HepG2 (cell line): ENCODE measurements around the gene GLT1D1. TPM values are rescaled to one million over a fixed set of nuclear protein-coding genes. Genes with fewer than 3 reads are reported as not detected.

ENCODE experiments used
- ATAC-seq: fragments of 200-7000 bp; cut with Tn5 transposase; 3 replicates; pipeline ENCODE4 v1.9.1; 2020; ENCODE audit warnings: mild to moderate bottlenecking, moderate library complexity
- BruUV-seq: library from RNA; stranded (reverse); fragments of 400-500 nt; replicated peaks from 2 replicates; lab custom pipeline; 2021; lab: Mats Ljungman, UMichigan
- CTCF ChIA-PET: fragments of 300-600 bp; formaldehyde crosslinking; extraction: SDS; loops from one replicate; lab custom pipeline; 2021; ENCODE audit warnings: low total read pairs, inconsistent platforms, low intra/inter-chr PET ratio; lab: Yijun Ruan, JAX
- POLR2A ChIA-PET: fragments of 350-600 bp; sonication (Branson Sonifier 250); formaldehyde crosslinking; loops from one replicate; lab custom pipeline; 2020; ENCODE audit warnings: antibody characterized with exemption, inconsistent platforms; lab: Yijun Ruan, JAX
- DNase-seq: peaks from one replicate; pipeline ENCODE4 v3.0.0-alpha.2; 2015; ENCODE audit warnings: low spot score
- FAIRE-seq: peaks from 3 replicates; lab custom pipeline; 2011; peaks lifted over from hg19 to GRCh38; lab: Jason Lieb, UNC
- H2AFZ ChIP-seq: one replicate; pipeline ENCODE4 v1.6.1; 2011; ENCODE audit warnings: low read length, inconsistent platforms
- H3K27ac ChIP-seq: fragments of 300-600 bp; 3 replicates; pipeline ENCODE4 v1.8.0; 2011; ENCODE audit warnings: mixed run types, mild to moderate bottlenecking, mixed read lengths, low read length, inconsistent platforms; ENCODE audit not compliant: insufficient read depth; ENCODE audit errors: extremely low read length
- H3K27me3 ChIP-seq, 2 experiments: fragments of 200-600 bp in 1 of 2; 2 replicates in 1 of 2; 3 replicates in 1 of 2; pipeline versions ENCODE4 v1.6.0 to v1.8.0; 2011; ENCODE audit warnings: low read length in 2 of 2, mild to moderate bottlenecking in 2 of 2, moderate library complexity in 2 of 2, inconsistent platforms in 1 of 2; ENCODE audit not compliant: insufficient read depth in 2 of 2, control insufficient read depth in 1 of 2
- H3K36me3 ChIP-seq, 2 experiments: fragments of 200-600 bp in 1 of 2; replicated peaks in 1 of 2; 2 replicates in 1 of 2; 3 replicates in 1 of 2; pipeline versions ENCODE4 v1.5.1 to v1.8.0; 2011; ENCODE audit warnings: low read length in 2 of 2, inconsistent platforms in 1 of 2; ENCODE audit not compliant: insufficient read depth in 2 of 2, control insufficient read depth in 1 of 2
- H3K4me1 ChIP-seq: 2 replicates; pipeline ENCODE4 v1.5.1; 2012; ENCODE audit warnings: low read length, inconsistent platforms; ENCODE audit not compliant: insufficient read depth
- H3K4me2 ChIP-seq: 2 replicates; pipeline ENCODE4 v1.6.0; 2011; ENCODE audit warnings: low read depth, low read length, inconsistent platforms
- H3K4me3 ChIP-seq, 3 experiments: fragments of 200-600 bp in 1 of 3; sonication (generic), shearing (Covaris generic) in 1 of 3; replicated peaks in 1 of 3; 2 replicates each; pipeline ENCODE4 v1.5.1; 2011 to 2016; ENCODE audit warnings: low read length in 3 of 3, inconsistent platforms in 2 of 3, low read depth in 2 of 3, mild to moderate bottlenecking in 2 of 3, control low read depth in 1 of 3, mixed read lengths in 1 of 3; ENCODE audit not compliant: insufficient read depth in 1 of 3
- H3K79me2 ChIP-seq: one replicate; pipeline ENCODE4 v1.6.1; 2011; ENCODE audit warnings: low read length, inconsistent platforms; ENCODE audit not compliant: insufficient read depth
- H3K9ac ChIP-seq: 2 replicates; pipeline ENCODE4 v1.6.0; 2011; ENCODE audit warnings: mild to moderate bottlenecking, low read depth, low read length, inconsistent platforms; ENCODE audit not compliant: insufficient read depth
- H3K9me3 ChIP-seq: 2 replicates; pipeline ENCODE4 v1.5.1; 2012; ENCODE audit warnings: mild to moderate bottlenecking, low read length
- H4K20me1 ChIP-seq: 2 replicates; pipeline ENCODE4 v1.6.0; 2011; ENCODE audit warnings: inconsistent platforms, mild to moderate bottlenecking, low read length, moderate library complexity; ENCODE audit not compliant: insufficient read depth
- EP300 ChIP-seq, 3 experiments: sonication (generic) in 1 of 3; formaldehyde crosslinking in 1 of 3; IDR thresholded peaks; 2 replicates each; pipeline versions ENCODE4 v1.5.1 to v1.6.1; 2011 to 2020; ENCODE audit warnings: low read depth in 2 of 3, low read length in 2 of 3, borderline replicate concordance in 1 of 3, improper control_type of control experiment in 1 of 3, mild to moderate bottlenecking in 1 of 3, missing genetic modification reagents in 1 of 3, moderate library complexity in 1 of 3
- FIP1L1 ChIP-seq: fragments of 200-400 bp; formaldehyde crosslinking; IDR thresholded peaks from 2 replicates; pipeline ENCODE4 v1.6.1; 2018; ENCODE audit warnings: low read depth, mild to moderate bottlenecking, low read length, moderate library complexity, borderline replicate concordance; ENCODE audit not compliant: insufficient read depth
- GABPA ChIP-seq, 2 experiments: IDR thresholded peaks; 2 replicates each; pipeline ENCODE4 v1.6.1; 2011 to 2016; ENCODE audit warnings: low read depth in 2 of 2, low read length in 1 of 2, missing biosample characterization in 1 of 2, missing genetic modification characterization in 1 of 2
- NCOA5 ChIP-seq: sonication (generic); formaldehyde crosslinking; IDR thresholded peaks from 2 replicates; pipeline ENCODE4 v1.4.0; 2020; ENCODE audit warnings: missing genetic modification reagents
- NFIB ChIP-seq: sonication (generic); formaldehyde crosslinking; IDR thresholded peaks from 2 replicates; pipeline ENCODE4 v1.9.0; 2021; ENCODE audit warnings: missing genetic modification reagents, mild to moderate bottlenecking, borderline replicate concordance
- NKX3-1 ChIP-seq: sonication (generic); formaldehyde crosslinking; IDR thresholded peaks from 2 replicates; pipeline ENCODE4 v1.5.0; 2020; ENCODE audit warnings: missing genetic modification reagents
- POGZ ChIP-seq: sonication (generic); formaldehyde crosslinking; IDR thresholded peaks from 2 replicates; pipeline ENCODE4 v1.4.0; 2020; ENCODE audit warnings: mild to moderate bottlenecking, missing genetic modification reagents
- SPEN ChIP-seq: sonication (generic); formaldehyde crosslinking; IDR thresholded peaks from 2 replicates; pipeline ENCODE4 v1.5.1; 2020; ENCODE audit warnings: low read depth, mild to moderate bottlenecking, missing genetic modification reagents
- YY1 ChIP-seq: IDR thresholded peaks from 2 replicates; pipeline ENCODE4 v1.6.1; 2011; ENCODE audit warnings: low read length, low read depth, moderate library complexity, mild to moderate bottlenecking; ENCODE audit not compliant: insufficient read depth, insufficient replicate concordance
- ZNF7 ChIP-seq: IDR thresholded peaks from 2 replicates; pipeline ENCODE4 v1.6.1; 2016; ENCODE audit warnings: missing biosample characterization, missing genetic modification reagents
- ZNF781 ChIP-seq: sonication (generic); formaldehyde crosslinking; IDR thresholded peaks from 2 replicates; pipeline ENCODE4 v1.5.1; 2020; ENCODE audit warnings: borderline replicate concordance, mild to moderate bottlenecking, missing genetic modification reagents; ENCODE audit errors: not compliant biosample characterization
- ZSCAN30 ChIP-seq: sonication (generic); formaldehyde crosslinking; IDR thresholded peaks from 2 replicates; pipeline ENCODE4 v1.5.0; 2020; ENCODE audit warnings: mild to moderate bottlenecking, missing genetic modification reagents
- WGBS: methylation state at CpG from one replicate; pipeline ENCODE4 v1.1.6; 2017; ENCODE audit warnings: low lambda C conversion rate; 5-methylcytosine and 5-hydroxymethylcytosine counted together
- in situ Hi-C: cut with HindIII; loops from 2 replicates; pipeline ENCODE4 v1.10.0; 2017; ENCODE audit warnings: low pct_unique_long_range_greater_than_20kb; ENCODE audit not compliant: extremely low pct_ligation_motif_present
- intact Hi-C: fragments of 100-400 bp; cut with micrococcal nuclease; formaldehyde crosslinking; loops from one replicate; pipeline ENCODE4 v1.10.0; 2022; ENCODE audit not compliant: unreplicated experiment
- polyA plus RNA-seq, 8 experiments: library from polyadenylated mRNA; depleted of rRNA in 3 of 8; stranded (reverse) in 7 of 8; unstranded in 1 of 8; fragments of >200 nt; fragmentation: Illumina TruSeq in 4 of 8; extraction: Trizol in 4 of 8; gene quantifications; 2 replicates each; pipeline versions ENCODE4 v1.2.1 to v1.2.3, GENCODE V29; 2011 to 2016; ENCODE audit warnings: low read depth in 4 of 8, missing spikeins in 1 of 8, mixed read lengths in 1 of 8; ENCODE audit not compliant: insufficient read depth in 1 of 8
- total RNA-seq, 5 experiments: library from RNA; depleted of rRNA; stranded (reverse); fragments of >200 nt; fragmentation: Illumina TruSeq; extraction: Trizol; gene quantifications; 2 replicates each; pipeline ENCODE4 v1.2.3, GENCODE V29; 2016; ENCODE audit warnings: low read depth in 1 of 5
- TF ChIP-seq, protein P1 (sequence below): sonication (generic); formaldehyde crosslinking; conservative IDR thresholded peaks from 2 replicates; pipeline ENCODE4 v1.4.0; 2020; ENCODE audit warnings: mild to moderate bottlenecking, missing genetic modification reagents, moderate library complexity
- TF ChIP-seq, protein P2 (sequence below): sonication (generic); formaldehyde crosslinking; IDR thresholded peaks from 2 replicates; pipeline ENCODE4 v1.4.0; 2020; ENCODE audit warnings: missing genetic modification reagents, borderline replicate concordance

Gene GLT1D1
- total and polyA plus RNA-seq, 2 of the 13 experiments (the other 11 are each of a cell fraction or from before 2014, with no cell fraction given): 0.09 to 0.17 TPM

DNA sequence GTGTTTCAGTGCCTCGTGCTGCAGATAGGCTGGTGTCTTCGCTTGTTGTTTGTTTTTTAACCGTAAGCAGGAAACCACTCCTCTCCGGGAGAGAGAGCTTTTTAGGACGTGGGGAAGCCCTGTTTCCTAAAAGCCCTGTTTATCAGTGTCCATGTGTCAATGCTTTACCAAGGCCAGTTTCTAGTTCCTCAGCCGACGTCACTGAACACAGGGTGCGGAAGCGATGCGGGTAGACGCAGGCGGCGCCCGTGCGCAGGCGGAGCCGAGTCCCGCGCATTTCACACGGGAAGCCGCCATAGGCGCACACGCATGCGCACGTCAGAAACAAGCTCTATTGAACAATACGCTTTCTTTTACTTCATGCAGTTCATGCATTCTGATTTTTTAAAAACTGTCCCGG, 79.8 kb downstream of the GLT1D1 start:
- no peak overlapping the region for H3K9ac ChIP-seq
- TF ChIP-seq SPEN (no peak), NCOA5 (CRISPR knock-in tag) (no peak), GABPA (IDR thresholded peaks at IDR 0.05; ENCODE audit: low read depth, low read length) (no peak), GABPA (CRISPR knock-in tag; IDR thresholded peaks at IDR 0.05; ENCODE audit: low read depth) (no peak), ZNF781 (CRISPR knock-in tag) (no peak), ZNF7 (CRISPR knock-in tag) (no peak), FIP1L1 (no peak), NKX3-1 (CRISPR knock-in tag) (no peak), EP300 (IDR thresholded peaks at IDR 0.05; ENCODE audit: low read depth in 2 of 2, low read length in 2 of 2) (no peak), EP300 (CRISPR knock-in tag; IDR thresholded peaks at IDR 0.05; ENCODE audit: borderline replicate concordance) (no peak), NFIB (CRISPR knock-in tag) (no peak)
- no peaks in the 10 kb centered on the region for H3K4me1 ChIP-seq
- H3K36me3 ChIP-seq: no peaks in the 10 kb centered on the region
- no peak overlapping the region for H2AFZ ChIP-seq
- H3K27me3 ChIP-seq: no peaks in the 10 kb centered on the region
- intact Hi-C loops: no loop called here
- DNase-seq (no peak), FAIRE-seq (no peak), ATAC-seq (no peak)
- H3K9me3 ChIP-seq: no peaks in the 10 kb centered on the region
- H3K4me3 ChIP-seq: no peak overlapping the region
- in situ Hi-C loops: no loop called here
- H3K27ac ChIP-seq: no peak overlapping the region
- POLR2A ChIA-PET: no interaction called here
- no peak overlapping the region for H3K4me2 ChIP-seq
- 81% methylated on average over 27 of the region's 27 CpGs for WGBS
- BruUV-seq: no TSS peak
- CTCF ChIA-PET: no interaction called here
- H4K20me1 ChIP-seq: no peaks in the 10 kb centered on the region
- H3K79me2 ChIP-seq: no peaks in the 10 kb centered on the region

DNA sequence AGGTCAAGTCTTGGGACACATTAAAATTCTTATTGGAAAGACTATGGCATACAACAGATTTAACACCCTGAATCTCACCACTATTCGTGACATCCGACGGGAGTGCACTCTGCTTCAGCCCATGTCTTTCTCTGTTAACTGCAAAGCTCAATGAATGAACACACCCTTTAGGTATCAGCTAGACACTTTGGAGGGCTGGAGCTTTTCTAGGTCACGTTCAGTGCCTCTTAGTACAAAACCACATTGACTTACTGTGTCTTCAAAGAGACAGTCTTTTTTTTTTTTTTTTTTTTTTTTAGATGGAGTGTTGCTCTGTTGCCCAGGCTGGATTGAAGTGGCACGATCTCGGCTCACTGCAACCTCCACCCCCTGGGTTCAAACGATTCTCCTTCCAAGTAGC, 80.6 kb downstream of the GLT1D1 start:
- Histone ChIP-seq H4K20me1 (no peaks in the 10 kb centered on the region), H3K4me1 (no peaks in the 10 kb centered on the region), H3K27me3 (no peaks in the 10 kb centered on the region), H3K27ac (no peak overlapping the region), H3K79me2 (no peaks in the 10 kb centered on the region), H3K9ac (no peak overlapping the region), H3K4me2 (no peak overlapping the region), H3K4me3 (no peak overlapping the region), H3K36me3 (no peaks in the 10 kb centered on the region), H2AFZ (no peak overlapping the region), H3K9me3 (no peaks in the 10 kb centered on the region)
- ChIA-PET POLR2A (no interaction called here), CTCF (no interaction called here)
- intact Hi-C loops: no loop called here
- FAIRE-seq (no peak), ATAC-seq (no peak), DNase-seq (no peak)
- 63% methylated on average over 7 of the region's 7 CpGs for WGBS
- in situ Hi-C loops: no loop called here
- BruUV-seq: no TSS peak
- TF ChIP-seq, protein P1, sequence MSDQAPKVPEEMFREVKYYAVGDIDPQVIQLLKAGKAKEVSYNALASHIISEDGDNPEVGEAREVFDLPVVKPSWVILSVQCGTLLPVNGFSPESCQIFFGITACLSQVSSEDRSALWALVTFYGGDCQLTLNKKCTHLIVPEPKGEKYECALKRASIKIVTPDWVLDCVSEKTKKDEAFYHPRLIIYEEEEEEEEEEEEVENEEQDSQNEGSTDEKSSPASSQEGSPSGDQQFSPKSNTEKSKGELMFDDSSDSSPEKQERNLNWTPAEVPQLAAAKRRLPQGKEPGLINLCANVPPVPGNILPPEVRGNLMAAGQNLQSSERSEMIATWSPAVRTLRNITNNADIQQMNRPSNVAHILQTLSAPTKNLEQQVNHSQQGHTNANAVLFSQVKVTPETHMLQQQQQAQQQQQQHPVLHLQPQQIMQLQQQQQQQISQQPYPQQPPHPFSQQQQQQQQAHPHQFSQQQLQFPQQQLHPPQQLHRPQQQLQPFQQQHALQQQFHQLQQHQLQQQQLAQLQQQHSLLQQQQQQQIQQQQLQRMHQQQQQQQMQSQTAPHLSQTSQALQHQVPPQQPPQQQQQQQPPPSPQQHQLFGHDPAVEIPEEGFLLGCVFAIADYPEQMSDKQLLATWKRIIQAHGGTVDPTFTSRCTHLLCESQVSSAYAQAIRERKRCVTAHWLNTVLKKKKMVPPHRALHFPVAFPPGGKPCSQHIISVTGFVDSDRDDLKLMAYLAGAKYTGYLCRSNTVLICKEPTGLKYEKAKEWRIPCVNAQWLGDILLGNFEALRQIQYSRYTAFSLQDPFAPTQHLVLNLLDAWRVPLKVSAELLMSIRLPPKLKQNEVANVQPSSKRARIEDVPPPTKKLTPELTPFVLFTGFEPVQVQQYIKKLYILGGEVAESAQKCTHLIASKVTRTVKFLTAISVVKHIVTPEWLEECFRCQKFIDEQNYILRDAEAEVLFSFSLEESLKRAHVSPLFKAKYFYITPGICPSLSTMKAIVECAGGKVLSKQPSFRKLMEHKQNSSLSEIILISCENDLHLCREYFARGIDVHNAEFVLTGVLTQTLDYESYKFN (CRISPR knock-in tag): no peak
- TF ChIP-seq ZSCAN30 (CRISPR knock-in tag): no peak
- TF ChIP-seq, protein P2, sequence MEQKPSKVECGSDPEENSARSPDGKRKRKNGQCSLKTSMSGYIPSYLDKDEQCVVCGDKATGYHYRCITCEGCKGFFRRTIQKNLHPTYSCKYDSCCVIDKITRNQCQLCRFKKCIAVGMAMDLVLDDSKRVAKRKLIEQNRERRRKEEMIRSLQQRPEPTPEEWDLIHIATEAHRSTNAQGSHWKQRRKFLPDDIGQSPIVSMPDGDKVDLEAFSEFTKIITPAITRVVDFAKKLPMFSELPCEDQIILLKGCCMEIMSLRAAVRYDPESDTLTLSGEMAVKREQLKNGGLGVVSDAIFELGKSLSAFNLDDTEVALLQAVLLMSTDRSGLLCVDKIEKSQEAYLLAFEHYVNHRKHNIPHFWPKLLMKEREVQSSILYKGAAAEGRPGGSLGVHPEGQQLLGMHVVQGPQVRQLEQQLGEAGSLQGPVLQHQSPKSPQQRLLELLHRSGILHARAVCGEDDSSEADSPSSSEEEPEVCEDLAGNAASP: no peak
- TF ChIP-seq POGZ (CRISPR knock-in tag): no peak
- TF ChIP-seq YY1: no peak
